ENCODE results near the gene ACIN1.

The ACIN1 gene, protein sequence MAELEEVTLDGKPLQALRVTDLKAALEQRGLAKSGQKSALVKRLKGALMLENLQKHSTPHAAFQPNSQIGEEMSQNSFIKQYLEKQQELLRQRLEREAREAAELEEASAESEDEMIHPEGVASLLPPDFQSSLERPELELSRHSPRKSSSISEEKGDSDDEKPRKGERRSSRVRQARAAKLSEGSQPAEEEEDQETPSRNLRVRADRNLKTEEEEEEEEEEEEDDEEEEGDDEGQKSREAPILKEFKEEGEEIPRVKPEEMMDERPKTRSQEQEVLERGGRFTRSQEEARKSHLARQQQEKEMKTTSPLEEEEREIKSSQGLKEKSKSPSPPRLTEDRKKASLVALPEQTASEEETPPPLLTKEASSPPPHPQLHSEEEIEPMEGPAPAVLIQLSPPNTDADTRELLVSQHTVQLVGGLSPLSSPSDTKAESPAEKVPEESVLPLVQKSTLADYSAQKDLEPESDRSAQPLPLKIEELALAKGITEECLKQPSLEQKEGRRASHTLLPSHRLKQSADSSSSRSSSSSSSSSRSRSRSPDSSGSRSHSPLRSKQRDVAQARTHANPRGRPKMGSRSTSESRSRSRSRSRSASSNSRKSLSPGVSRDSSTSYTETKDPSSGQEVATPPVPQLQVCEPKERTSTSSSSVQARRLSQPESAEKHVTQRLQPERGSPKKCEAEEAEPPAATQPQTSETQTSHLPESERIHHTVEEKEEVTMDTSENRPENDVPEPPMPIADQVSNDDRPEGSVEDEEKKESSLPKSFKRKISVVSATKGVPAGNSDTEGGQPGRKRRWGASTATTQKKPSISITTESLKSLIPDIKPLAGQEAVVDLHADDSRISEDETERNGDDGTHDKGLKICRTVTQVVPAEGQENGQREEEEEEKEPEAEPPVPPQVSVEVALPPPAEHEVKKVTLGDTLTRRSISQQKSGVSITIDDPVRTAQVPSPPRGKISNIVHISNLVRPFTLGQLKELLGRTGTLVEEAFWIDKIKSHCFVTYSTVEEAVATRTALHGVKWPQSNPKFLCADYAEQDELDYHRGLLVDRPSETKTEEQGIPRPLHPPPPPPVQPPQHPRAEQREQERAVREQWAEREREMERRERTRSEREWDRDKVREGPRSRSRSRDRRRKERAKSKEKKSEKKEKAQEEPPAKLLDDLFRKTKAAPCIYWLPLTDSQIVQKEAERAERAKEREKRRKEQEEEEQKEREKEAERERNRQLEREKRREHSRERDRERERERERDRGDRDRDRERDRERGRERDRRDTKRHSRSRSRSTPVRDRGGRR

GRCh38 chr14:23094666-23095195 lies at the start of gene ACIN1:
ACIN1 (minus strand) TSS chr14:23095136; CDS start chr14:23095112, 24 bp downstream.
- DNase-seq (ENCODE audit: low read depth in 2 of 2), result peak; percentile 59 to 62

- DNase-seq (ENCODE audit: low read depth in 2 of 2), result no peak
Measured at GRCh38 chr14:23143911-23144310, 49.0 kb upstream of the ACIN1 start.

DNA sequence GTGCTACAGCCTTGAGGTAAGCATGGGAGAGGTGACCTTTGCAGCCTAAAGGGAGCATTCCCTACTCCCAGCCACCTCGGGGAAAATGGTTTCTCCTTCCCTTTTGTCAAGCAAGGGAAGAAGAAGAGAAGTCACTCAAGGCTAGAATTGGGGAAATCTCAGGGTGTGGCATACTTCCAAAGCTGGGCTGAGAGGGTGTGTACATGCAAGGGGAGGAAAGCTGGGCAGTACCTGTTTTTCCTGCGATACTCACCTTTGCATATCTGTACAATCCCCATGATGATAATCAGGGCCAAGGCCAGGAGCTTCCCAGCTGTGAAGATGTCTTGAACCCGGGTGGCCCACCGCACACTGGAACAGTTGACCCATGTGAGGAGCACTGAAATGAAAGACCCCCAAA lies 47.9 kb upstream of the ACIN1 start:
- DNase-seq (ENCODE audit: low read depth in 2 of 2), result no peak

- DNase-seq (ENCODE audit: low read depth in 2 of 2), result no peak
Measured at GRCh38 chr14:23141706-23142444, 46.9 kb upstream of the ACIN1 start.

- no peak for DNase-seq (ENCODE audit: low read depth in 2 of 2)
Measured at GRCh38 chr14:23140371-23140770, 45.4 kb upstream of the ACIN1 start.

- DNase-seq (ENCODE audit: low read depth in 2 of 2), result no peak
Measured at GRCh38 chr14:23139874-23140273, 44.9 kb upstream of the ACIN1 start.

GRCh38 chr14:23137813-23138535 lies 43.0 kb upstream of the ACIN1 start:
- DNase-seq (ENCODE audit: low read depth in 2 of 2), result no peak

DNA sequence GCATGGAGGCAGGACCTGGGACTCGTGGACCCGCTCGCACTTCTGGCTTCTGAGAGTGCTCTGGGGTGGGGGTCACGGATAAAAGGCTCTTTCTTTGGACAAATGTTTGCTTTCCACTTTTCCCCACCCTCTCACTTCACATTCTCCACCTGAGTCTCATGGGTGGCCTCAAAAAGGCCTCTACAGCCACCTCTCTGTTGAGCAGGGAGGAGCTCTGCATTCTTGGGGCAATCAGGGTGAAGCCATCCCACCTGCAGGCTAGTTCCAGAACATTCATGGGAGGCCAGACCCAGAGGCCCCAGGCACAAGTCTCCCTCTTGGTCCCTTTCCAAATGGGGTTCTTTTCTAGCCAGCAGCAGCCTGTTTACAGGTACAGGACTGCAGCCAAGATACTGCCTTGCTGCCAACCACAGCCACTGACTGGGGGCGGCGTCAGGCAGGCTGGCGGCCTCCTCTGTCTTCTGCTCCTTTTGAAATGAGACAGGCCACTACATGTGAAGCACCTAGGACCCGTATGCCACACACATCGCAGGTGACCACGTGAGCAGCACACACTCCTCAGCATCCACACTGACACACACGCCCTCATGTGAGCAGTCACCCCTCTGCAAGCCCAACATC lies 42.4 kb upstream of the ACIN1 start:
- DNase-seq (ENCODE audit: low read depth in 2 of 2), result no peak

DNA sequence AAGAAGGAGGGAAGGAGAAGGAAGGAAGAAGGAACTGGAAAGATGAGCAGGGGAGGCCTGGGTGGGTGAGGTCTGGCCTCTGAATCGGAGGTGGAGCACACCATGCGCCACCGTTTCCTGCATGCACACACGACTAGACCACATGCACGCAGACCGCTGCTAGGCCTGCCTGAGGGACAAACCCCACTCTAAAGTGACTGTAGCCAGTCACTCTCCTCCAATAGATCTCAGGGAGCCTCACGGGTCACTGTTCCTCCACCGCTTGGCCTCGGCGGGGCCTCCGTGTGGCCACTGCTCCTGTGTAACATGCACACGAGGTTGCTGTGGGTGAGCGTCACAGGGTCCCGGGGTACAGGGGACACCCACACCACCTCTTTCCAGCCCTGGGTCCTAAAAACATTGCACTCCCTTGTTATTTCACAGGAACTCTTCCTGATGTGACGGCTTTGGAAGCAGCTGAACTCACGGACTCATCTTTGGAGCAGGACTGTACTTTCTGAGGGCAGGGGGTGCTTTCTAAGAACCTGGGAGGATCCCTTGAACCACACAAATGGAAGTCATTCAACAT lies 41.7 kb upstream of the ACIN1 start:
- no peak for DNase-seq (ENCODE audit: low read depth in 2 of 2)

DNA sequence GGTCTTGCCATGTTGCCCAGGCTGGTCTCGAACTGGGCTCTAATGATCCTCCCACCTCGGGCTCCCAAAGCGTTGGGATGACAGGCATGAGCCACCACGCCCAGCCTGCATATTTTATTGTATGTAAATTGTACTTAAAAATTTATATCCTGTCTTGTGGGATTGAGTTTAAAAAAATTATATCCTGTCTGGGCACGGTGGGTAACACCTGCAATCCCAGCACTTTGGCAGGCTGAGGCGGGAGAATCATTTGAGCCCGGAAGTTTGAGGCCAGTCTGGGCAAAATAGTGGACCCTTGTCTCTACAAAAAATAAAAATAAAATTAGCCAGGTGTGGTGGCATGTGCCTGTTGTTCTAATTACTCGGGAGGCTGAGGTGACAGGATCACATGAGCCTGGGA lies 38.0 kb upstream of the ACIN1 start:
- DNase-seq (ENCODE audit: low read depth in 2 of 2), result no peak

- DNase-seq (ENCODE audit: low read depth in 2 of 2), result no peak
Measured at GRCh38 chr14:23131482-23131881, 36.5 kb upstream of the ACIN1 start.

GRCh38 chr14:23130871-23131270 lies 35.9 kb upstream of the ACIN1 start:
- no peak for DNase-seq (ENCODE audit: low read depth in 2 of 2)

DNA sequence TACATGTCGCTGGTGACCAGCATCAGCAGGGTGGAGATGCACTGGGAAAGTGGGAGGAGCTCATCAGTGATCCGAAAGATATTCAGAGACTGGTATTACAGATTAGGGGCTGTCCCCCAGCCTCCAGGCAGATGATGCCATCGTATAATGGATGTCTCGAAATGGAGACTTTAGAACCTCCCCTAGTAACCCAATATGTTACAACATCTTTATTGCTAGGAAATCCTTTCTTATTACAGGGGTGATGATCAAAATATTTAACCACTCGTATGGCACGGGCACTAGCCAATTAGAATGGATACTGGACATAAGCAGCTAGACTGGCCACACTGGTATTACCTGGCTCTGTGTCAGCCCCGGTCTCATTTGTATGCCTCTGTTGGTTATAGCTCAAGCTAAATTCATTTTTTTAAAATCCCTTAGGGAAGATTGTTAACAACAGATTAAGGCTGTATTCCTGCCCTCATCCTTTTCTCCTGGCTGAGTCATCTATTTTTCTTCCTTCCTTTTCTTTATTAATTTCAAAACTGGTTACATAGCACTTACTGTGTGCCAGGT lies 34.9 kb upstream of the ACIN1 start:
- no peak for DNase-seq (ENCODE audit: low read depth in 2 of 2)

DNA sequence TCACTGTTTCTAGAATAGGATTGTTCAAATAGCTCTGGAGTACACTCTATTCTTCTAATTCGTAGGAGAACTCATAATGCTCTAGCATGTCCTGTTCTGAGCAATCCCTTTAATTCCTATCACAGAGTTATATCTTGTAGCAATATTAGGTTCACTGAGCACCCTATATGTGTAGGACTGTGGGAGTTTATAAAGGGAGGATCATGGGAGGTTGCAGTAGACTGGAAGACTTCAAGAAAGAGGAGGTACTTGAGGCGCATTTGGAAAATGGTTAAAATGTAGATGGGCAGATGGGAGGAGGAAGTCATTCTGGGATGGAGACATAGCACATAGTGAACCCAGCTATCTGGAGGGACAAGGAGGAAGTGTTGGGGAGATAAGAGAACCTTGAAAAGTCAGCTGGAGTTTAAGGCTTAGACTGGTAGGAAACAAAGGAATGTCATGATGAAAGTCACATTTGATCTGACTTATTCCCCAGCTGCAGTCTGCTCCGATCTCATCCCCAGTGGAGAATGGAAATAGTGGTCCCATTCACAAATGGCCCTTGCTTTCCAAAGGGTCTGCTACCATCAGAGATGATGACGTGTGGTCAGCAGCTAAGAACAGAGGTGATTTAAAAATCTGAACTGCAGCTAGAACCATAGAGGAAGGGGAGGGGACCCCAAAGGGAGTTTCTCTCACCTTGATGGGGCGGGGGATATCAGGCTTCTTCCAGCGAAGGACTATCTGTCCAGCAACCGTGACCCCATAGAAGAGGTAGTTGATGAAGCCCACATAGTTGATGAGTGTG lies 34.2 kb upstream of the ACIN1 start:
- no peak for DNase-seq (ENCODE audit: low read depth in 2 of 2)

DNA sequence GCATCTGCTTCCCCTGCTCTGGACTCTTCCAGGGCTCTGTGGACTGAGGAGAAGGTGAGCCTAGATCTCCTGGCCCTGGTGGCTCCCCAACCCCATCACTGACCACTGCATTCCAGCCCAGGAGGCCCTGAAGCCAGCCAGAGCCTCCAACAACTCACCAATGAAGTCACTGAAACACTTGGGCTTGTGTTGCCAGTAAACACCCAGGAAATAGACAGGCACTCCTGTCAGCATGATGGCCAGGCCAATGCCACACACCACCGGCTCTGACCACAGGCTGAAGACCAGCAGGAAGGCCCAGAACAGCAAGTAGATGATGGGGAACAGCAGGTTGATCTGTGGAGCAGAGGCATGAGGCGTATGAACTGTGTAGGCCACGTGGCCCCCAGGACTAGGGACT lies 32.9 kb upstream of the ACIN1 start:
- DNase-seq (ENCODE audit: low read depth in 2 of 2), result no peak

GRCh38 chr14:23126548-23127278 lies 31.8 kb upstream of the ACIN1 start:
- no peak for DNase-seq (ENCODE audit: low read depth in 2 of 2)

- DNase-seq (ENCODE audit: low read depth in 2 of 2), result no peak
Measured at GRCh38 chr14:23125933-23126524, 31.1 kb upstream of the ACIN1 start.

All from stimulated activated CD8-positive, alpha-beta memory T cell treated with anti-CD3 and anti-CD28 coated beads, Interleukin-2, amount 100 ng/mL, for 48 hours (primary cell).